Measurements from ENCODE around the gene GPR15LG. TPM values are rescaled to one million over a fixed set of nuclear protein-coding genes. Genes with fewer than 3 reads are reported as not detected.

Gene GPR15LG
- total RNA-seq, 2 donors from 2014 or later: 515 to 560 TPM

- intact Hi-C loops (cut with DNase I): loop anchor here (5.0 kb wide), 1 partner anchor 38 kb away; no protein-coding TSS in a partner anchor
- H3K27ac ChIP-seq: peak overlapping the region; percentile 81
- TF ChIP-seq, protein P1, sequence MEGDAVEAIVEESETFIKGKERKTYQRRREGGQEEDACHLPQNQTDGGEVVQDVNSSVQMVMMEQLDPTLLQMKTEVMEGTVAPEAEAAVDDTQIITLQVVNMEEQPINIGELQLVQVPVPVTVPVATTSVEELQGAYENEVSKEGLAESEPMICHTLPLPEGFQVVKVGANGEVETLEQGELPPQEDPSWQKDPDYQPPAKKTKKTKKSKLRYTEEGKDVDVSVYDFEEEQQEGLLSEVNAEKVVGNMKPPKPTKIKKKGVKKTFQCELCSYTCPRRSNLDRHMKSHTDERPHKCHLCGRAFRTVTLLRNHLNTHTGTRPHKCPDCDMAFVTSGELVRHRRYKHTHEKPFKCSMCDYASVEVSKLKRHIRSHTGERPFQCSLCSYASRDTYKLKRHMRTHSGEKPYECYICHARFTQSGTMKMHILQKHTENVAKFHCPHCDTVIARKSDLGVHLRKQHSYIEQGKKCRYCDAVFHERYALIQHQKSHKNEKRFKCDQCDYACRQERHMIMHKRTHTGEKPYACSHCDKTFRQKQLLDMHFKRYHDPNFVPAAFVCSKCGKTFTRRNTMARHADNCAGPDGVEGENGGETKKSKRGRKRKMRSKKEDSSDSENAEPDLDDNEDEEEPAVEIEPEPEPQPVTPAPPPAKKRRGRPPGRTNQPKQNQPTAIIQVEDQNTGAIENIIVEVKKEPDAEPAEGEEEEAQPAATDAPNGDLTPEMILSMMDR (IDR thresholded peaks at IDR 0.05): no peak
- H3K4me3 ChIP-seq: no peak overlapping the region
- H3K9me3 ChIP-seq: no peaks in the 10 kb centered on the region
- peaks cover 30% of the 10 kb centered on the region for H3K4me1 ChIP-seq
- H3K36me3 ChIP-seq: no peaks in the 10 kb centered on the region
- peak overlapping the region in 1 of 2 donors; percentile 86 for H3K9ac ChIP-seq (ENCODE audit: low read depth in 2 of 2, low read length in 2 of 2)
- peak; percentile 87 for DNase-seq
- no peaks in the 10 kb centered on the region for H3K27me3 ChIP-seq
Observed at GRCh38 chr10:84200537-84201243, 27.1 kb downstream of the GPR15LG start.

- intact Hi-C loops (cut with DNase I): loop anchor here (5.0 kb wide), 1 partner anchor 39 kb away; no protein-coding TSS in a partner anchor
- peaks cover 29% of the 10 kb centered on the region for H3K4me1 ChIP-seq
Observed at GRCh38 chr10:84201244-84201606, 27.6 kb downstream of the GPR15LG start.

DNA sequence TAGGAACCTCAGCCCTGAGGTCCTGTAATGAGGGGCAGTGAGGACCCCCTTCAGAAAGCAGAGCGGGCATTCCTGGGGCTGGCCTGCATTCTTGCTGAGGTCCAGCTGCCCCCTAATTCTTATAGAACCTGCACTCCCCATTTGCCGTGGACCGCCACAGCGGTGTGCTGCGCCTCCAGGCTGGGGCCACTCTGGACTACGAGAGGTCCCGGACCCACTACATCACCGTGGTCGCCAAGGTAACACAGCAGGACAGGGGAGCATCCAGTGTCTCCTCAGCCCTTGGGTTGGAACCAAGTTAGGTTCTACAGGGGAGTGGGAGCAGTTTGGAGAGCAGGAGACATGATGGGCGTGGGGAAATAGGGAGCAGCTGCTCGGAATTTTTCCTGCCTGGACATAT, 28.1 kb downstream of the GPR15LG start:
- Histone ChIP-seq H3K27ac (peak overlapping the region; percentile 81), H3K4me3 (no peak overlapping the region), H3K4me1 (peaks cover 25% of the 10 kb centered on the region), H3K27me3 (no peaks in the 10 kb centered on the region), H3K36me3 (no peaks in the 10 kb centered on the region), H3K9me3 (no peaks in the 10 kb centered on the region), H3K9ac (ENCODE audit: low read depth in 2 of 2, low read length in 2 of 2) (peak overlapping the region in 1 of 2 donors; percentile 86)
- DNase-seq: no peak
- intact Hi-C loops (cut with DNase I): loop anchor here (5.0 kb wide), 1 partner anchor 39 kb away; no protein-coding TSS in a partner anchor
- TF ChIP-seq, protein P1 (IDR thresholded peaks at IDR 0.05): no peak

More at GRCh38 chr10:84201244-84201606, 27.6 kb downstream of the GPR15LG start:
- TF ChIP-seq, protein P1 (IDR thresholded peaks at IDR 0.05): no peak
- Histone ChIP-seq H3K9ac (ENCODE audit: low read depth in 2 of 2, low read length in 2 of 2) (peak overlapping the region; percentile 48 to 86), H3K27me3 (no peaks in the 10 kb centered on the region), H3K9me3 (no peaks in the 10 kb centered on the region), H3K36me3 (no peaks in the 10 kb centered on the region), H3K4me3 (no peak overlapping the region), H3K27ac (peak overlapping the region; percentile 81)
- DNase-seq: no peak

DNA sequence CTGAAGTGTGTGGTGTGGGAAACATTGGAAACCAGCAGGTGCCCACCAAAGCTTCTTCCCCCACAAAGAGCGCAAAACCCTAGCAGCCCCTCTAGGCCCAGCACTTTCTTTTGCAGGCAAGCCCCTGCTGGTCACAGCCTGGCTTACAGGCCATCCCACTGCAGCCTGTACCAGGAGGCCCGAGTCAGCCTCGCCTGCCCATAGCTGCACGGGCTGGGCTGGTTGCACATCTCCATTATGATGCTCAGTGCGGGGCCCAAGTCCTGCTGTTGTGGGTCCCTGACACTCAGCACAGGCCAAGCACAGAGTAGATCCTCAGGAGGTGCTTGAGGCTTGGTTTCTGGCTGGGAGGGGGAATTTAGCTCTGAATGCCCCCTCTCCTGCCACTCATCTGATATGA, 28.7 kb downstream of the GPR15LG start:
- intact Hi-C loops (cut with DNase I): loop anchor here (5.0 kb wide), 1 partner anchor 40 kb away; no protein-coding TSS in a partner anchor
- no peak overlapping the region for H3K4me3 ChIP-seq
- peak overlapping the region in 1 of 2 donors; percentile 86 for H3K9ac ChIP-seq (ENCODE audit: low read depth in 2 of 2, low read length in 2 of 2)
- H3K9me3 ChIP-seq: no peaks in the 10 kb centered on the region
- TF ChIP-seq, protein P1 (IDR thresholded peaks at IDR 0.05): no peak
- H3K27me3 ChIP-seq: no peaks in the 10 kb centered on the region
- DNase-seq: no peak
- no peak overlapping the region for H3K27ac ChIP-seq
- peaks cover 20% of the 10 kb centered on the region for H3K4me1 ChIP-seq
- no peaks in the 10 kb centered on the region for H3K36me3 ChIP-seq

- intact Hi-C loops (cut with DNase I): loop anchor here (2.0 to 5.0 kb wide), 2 partner anchors 42 to 55 kb away; no protein-coding TSS in a partner anchor
- Histone ChIP-seq H3K9me3 (no peaks in the 10 kb centered on the region), H3K27ac (no peak overlapping the region), H3K36me3 (no peaks in the 10 kb centered on the region), H3K27me3 (no peaks in the 10 kb centered on the region), H3K4me1 (peaks cover 12% of the 10 kb centered on the region), H3K9ac (ENCODE audit: low read depth in 2 of 2, low read length in 2 of 2) (no peak overlapping the region), H3K4me3 (no peak overlapping the region)
- TF ChIP-seq, protein P1 (IDR thresholded peaks at IDR 0.05): peak; percentile 34
- no peak for DNase-seq
Observed at GRCh38 chr10:84204122-84204521, 30.5 kb downstream of the GPR15LG start.
